Measurements from ENCODE around the gene CERCAM.

DNA sequence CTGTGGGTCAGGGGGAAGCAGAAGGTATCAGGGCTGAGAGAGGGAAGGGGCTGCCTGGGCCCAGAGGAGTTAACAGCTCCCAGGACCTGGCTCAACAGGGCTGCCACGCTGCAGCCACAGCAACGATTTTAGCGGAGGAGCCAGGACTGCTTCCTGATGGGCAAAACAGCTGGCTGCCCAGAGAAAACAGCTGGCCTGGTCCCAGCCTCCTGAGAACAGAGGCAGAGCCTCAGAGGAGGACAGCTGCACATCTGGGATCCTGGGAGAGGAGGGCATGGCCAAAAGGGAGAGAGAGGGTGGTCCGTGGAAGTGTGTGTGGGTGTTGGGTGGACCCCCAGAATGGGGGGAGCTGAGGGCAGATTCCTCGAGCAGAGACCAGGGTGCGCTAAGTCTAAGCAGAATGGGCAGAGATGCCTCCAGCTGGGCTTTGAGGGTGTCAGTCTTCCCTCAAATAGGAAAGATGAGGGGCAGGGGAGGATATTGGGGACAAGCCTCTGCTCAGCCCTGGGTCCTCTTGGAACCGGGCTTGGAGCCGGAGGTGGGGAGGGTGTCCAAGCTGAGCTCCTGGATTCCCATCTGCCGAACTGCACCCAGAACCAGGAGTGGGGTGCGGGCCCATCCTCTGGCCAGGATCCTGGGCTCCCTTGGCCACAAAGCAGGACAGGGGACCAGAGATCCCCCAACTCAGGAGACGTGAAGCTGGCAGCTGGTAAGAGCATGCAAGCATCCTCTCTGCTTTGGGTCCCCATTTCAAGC lies 9.1 kb upstream of the CERCAM start:
- TF ChIP-seq, protein P1, sequence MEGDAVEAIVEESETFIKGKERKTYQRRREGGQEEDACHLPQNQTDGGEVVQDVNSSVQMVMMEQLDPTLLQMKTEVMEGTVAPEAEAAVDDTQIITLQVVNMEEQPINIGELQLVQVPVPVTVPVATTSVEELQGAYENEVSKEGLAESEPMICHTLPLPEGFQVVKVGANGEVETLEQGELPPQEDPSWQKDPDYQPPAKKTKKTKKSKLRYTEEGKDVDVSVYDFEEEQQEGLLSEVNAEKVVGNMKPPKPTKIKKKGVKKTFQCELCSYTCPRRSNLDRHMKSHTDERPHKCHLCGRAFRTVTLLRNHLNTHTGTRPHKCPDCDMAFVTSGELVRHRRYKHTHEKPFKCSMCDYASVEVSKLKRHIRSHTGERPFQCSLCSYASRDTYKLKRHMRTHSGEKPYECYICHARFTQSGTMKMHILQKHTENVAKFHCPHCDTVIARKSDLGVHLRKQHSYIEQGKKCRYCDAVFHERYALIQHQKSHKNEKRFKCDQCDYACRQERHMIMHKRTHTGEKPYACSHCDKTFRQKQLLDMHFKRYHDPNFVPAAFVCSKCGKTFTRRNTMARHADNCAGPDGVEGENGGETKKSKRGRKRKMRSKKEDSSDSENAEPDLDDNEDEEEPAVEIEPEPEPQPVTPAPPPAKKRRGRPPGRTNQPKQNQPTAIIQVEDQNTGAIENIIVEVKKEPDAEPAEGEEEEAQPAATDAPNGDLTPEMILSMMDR (tag by site-specific recombination; IDR thresholded peaks at IDR 0.05): no peak
- TF ChIP-seq ZNF16 (tag by site-specific recombination; IDR thresholded peaks at IDR 0.05; ENCODE audit: low read depth) (no peak), ZNF404 (tag by site-specific recombination; IDR thresholded peaks at IDR 0.05) (no peak)

Measured in HEK293 (cell line).